ENCODE results near the gene ST3GAL2. TPM values are rescaled to one million over a fixed set of nuclear protein-coding genes. Genes with fewer than 3 reads are reported as not detected.

ST3GAL2 gene
- total and polyA plus RNA-seq, 2 donors (not counting 3 experiments of a cell fraction or from before 2014, with no cell fraction given) = 23.0 to 50.4 TPM

GRCh38 chr16:70331588-70332358, 107.1 kb downstream of the ST3GAL2 start:
- FAIRE-seq (peak; percentile 83), DNase-seq (ENCODE audit: low read depth, low spot score) (no peak)
- Histone ChIP-seq H3K36me3 (ENCODE audit: control insufficient read depth in 2 of 2, extremely low read depth in 1 of 2, insufficient read depth in 2 of 2, low read length in 2 of 2) (peaks cover 6 to 25% of the 10 kb centered on the region in 2 experiments), H3K9me3 (replicated peaks; ENCODE audit: control insufficient read depth, insufficient read depth, low read length) (no peaks in the 10 kb centered on the region), H4K20me1 (replicated peaks; ENCODE audit: control insufficient read depth, extremely low read depth, insufficient read depth, low read length) (no peaks in the 10 kb centered on the region), H3K4me3 (replicated peaks in 1 of 3; ENCODE audit: insufficient read depth in 1 of 3, low read depth in 1 of 3, low read length in 3 of 3) (no peak overlapping the region), H3K9me1 (replicated peaks; ENCODE audit: control insufficient read depth, extremely low read depth, insufficient read depth, low read length) (no peaks in the 10 kb centered on the region), H3K79me2 (ENCODE audit: control insufficient read depth, insufficient read depth, low read length) (no peaks in the 10 kb centered on the region), H3K27me3 (ENCODE audit: control insufficient read depth in 2 of 2, insufficient read depth in 2 of 2, low read length in 2 of 2) (no peaks in the 10 kb centered on the region), H3K9ac (replicated peaks; ENCODE audit: extremely low read depth, insufficient read depth, low read length) (no peak overlapping the region), H3K4me2 (ENCODE audit: insufficient read depth, low read length) (no peak overlapping the region), H2AFZ (ENCODE audit: low read depth, low read length) (no peak overlapping the region), H3K4me1 (ENCODE audit: control insufficient read depth, extremely low read depth, insufficient read depth, low read length) (no peaks in the 10 kb centered on the region), H3K27ac (ENCODE audit: insufficient read depth, low read depth, low read length) (no peak overlapping the region)
- dilution Hi-C loops (cut with MboI; ENCODE audit: extremely low pct_ligation_motif_present, low sequenced_read_pairs) = no loop called here
- CTCF ChIA-PET = interaction anchor here (0.8 to 2.0 kb wide), 7 partner anchors 9 to 322 kb away, joined by 3 to 14 read pairs (median 4); partner anchors contain the start of genes DDX19A and DDX19B
- intact Hi-C loops (cut with micrococcal nuclease) = loop anchor here (1.0 kb wide), 1 partner anchor 322 kb away; no protein-coding TSS in a partner anchor
- POLR2A ChIA-PET = interaction anchor here (0.6 kb wide), 2 partner anchors 8 to 1397 kb away, joined by 3 to 6 read pairs; no protein-coding TSS in a partner anchor
- TF ChIP-seq CTCF (IDR thresholded peaks at IDR 0.05; ENCODE audit: extremely low read depth in 1 of 2, insufficient read depth in 1 of 2, low read depth in 1 of 2, low read length in 2 of 2) = peak; percentile 36 to 48
- TF ChIP-seq MAX (IDR thresholded peaks at IDR 0.05; ENCODE audit: insufficient read depth, insufficient read length) = no peak
- no TSS peak for BruUV-seq (replicated peaks)

GRCh38 chr16:70331091-70331490, 107.8 kb downstream of the ST3GAL2 start:
- Histone ChIP-seq H3K79me2 (ENCODE audit: control insufficient read depth, insufficient read depth, low read length) (no peaks in the 10 kb centered on the region), H3K4me1 (ENCODE audit: control insufficient read depth, extremely low read depth, insufficient read depth, low read length) (no peaks in the 10 kb centered on the region), H3K27ac (ENCODE audit: insufficient read depth, low read depth, low read length) (no peak overlapping the region), H3K27me3 (ENCODE audit: control insufficient read depth in 2 of 2, insufficient read depth in 2 of 2, low read length in 2 of 2) (no peaks in the 10 kb centered on the region), H3K4me2 (ENCODE audit: insufficient read depth, low read length) (no peak overlapping the region), H3K9me1 (replicated peaks; ENCODE audit: control insufficient read depth, extremely low read depth, insufficient read depth, low read length) (no peaks in the 10 kb centered on the region), H4K20me1 (replicated peaks; ENCODE audit: control insufficient read depth, extremely low read depth, insufficient read depth, low read length) (no peaks in the 10 kb centered on the region), H3K9ac (replicated peaks; ENCODE audit: extremely low read depth, insufficient read depth, low read length) (no peak overlapping the region), H3K36me3 (ENCODE audit: control insufficient read depth in 2 of 2, extremely low read depth in 1 of 2, insufficient read depth in 2 of 2, low read length in 2 of 2) (peaks cover 6 to 25% of the 10 kb centered on the region in 2 experiments), H2AFZ (ENCODE audit: low read depth, low read length) (no peak overlapping the region), H3K4me3 (replicated peaks in 1 of 3; ENCODE audit: insufficient read depth in 1 of 3, low read depth in 1 of 3, low read length in 3 of 3) (no peak overlapping the region), H3K9me3 (replicated peaks; ENCODE audit: control insufficient read depth, insufficient read depth, low read length) (no peaks in the 10 kb centered on the region)
- dilution Hi-C loops (cut with MboI; ENCODE audit: extremely low pct_ligation_motif_present, low sequenced_read_pairs) (no loop called here), intact Hi-C loops (cut with micrococcal nuclease) (loop anchor here (1.0 kb wide), 1 partner anchor 322 kb away; no protein-coding TSS in a partner anchor)
- BruUV-seq (replicated peaks) = no TSS peak
- DNase-seq (ENCODE audit: low read depth, low spot score) (no peak), FAIRE-seq (no peak)
- ChIA-PET CTCF (interaction anchor here (0.8 to 2.0 kb wide), 7 partner anchors 8 to 323 kb away, joined by 3 to 14 read pairs (median 4); partner anchors contain the start of genes DDX19A and DDX19B), POLR2A (no interaction called here)
- TF ChIP-seq GATA2 (IDR thresholded peaks at IDR 0.05; ENCODE audit: insufficient read depth, insufficient read length, low read depth, low read length) = no peak
- TF ChIP-seq FOS (IDR thresholded peaks at IDR 0.05; ENCODE audit: borderline replicate concordance, insufficient read depth, low read length) = no peak
- no peak for TF ChIP-seq MAX (IDR thresholded peaks at IDR 0.05; ENCODE audit: insufficient read depth, insufficient read length)
- TF ChIP-seq MYC (IDR thresholded peaks at IDR 0.05; ENCODE audit: low read depth, low read length) = no peak

Data from endothelial cell of umbilical vein (primary cell).